MCF 10A (cell line): ENCODE measurements around the gene GRWD1. TPM values are rescaled to one million over a fixed set of nuclear protein-coding genes. Genes with fewer than 3 reads are reported as not detected.
A peak's percentile ranks its signal among the peaks of the same experiment; 100 is the strongest.

ENCODE experiments used
- BruUV-seq: library from RNA; stranded (reverse); fragments of 400-500 nt; replicated peaks from 2 replicates; lab custom pipeline; 2021; lab: Mats Ljungman, UMichigan
- CTCF ChIA-PET: fragments of 300-600 bp; sonication (Branson Sonifier 250); formaldehyde crosslinking; extraction: SDS; loops from one replicate; lab custom pipeline; 2021; ENCODE audit warnings: antibody characterized with exemption, inconsistent platforms; lab: Yijun Ruan, JAX
- POLR2A ChIA-PET: fragments of 300-600, 350-650 bp; sonication (Branson Sonifier 250); formaldehyde crosslinking; extraction: SDS; loops from one replicate; lab custom pipeline; 2020; ENCODE audit warnings: antibody characterized with exemption, inconsistent platforms; lab: Yijun Ruan, JAX
- DNase-seq: peaks from one replicate; pipeline ENCODE4 v3.0.0-alpha.2; 2018; ENCODE audit not compliant: unreplicated experiment
- H3K27ac Mint-ChIP-seq: one replicate; pipeline ENCODE4 v1.8.0; 2022; ENCODE audit warnings: mild to moderate bottlenecking, low read depth, mixed read lengths; ENCODE audit not compliant: unreplicated experiment
- H3K27me3 Mint-ChIP-seq: one replicate; pipeline ENCODE4 v1.8.0; 2022; ENCODE audit warnings: mixed read lengths; ENCODE audit not compliant: insufficient read depth, unreplicated experiment
- H3K36me3 Mint-ChIP-seq: one replicate; pipeline ENCODE4 v1.8.0; 2022; ENCODE audit warnings: mild to moderate bottlenecking, moderate library complexity, mixed read lengths; ENCODE audit not compliant: insufficient read depth, unreplicated experiment
- H3K4me1 Mint-ChIP-seq: one replicate; pipeline ENCODE4 v1.8.0; 2022; ENCODE audit warnings: mixed read lengths; ENCODE audit not compliant: insufficient read depth, unreplicated experiment
- H3K4me3 Mint-ChIP-seq: one replicate; pipeline ENCODE4 v1.8.0; 2022; ENCODE audit warnings: mild to moderate bottlenecking, moderate library complexity, mixed read lengths; ENCODE audit not compliant: unreplicated experiment
- H3K9me3 Mint-ChIP-seq: one replicate; pipeline ENCODE4 v1.8.0; 2022; ENCODE audit warnings: mixed read lengths; ENCODE audit not compliant: unreplicated experiment
- CTCF ChIP-seq: fragments of 200-600 bp; IDR thresholded peaks from one replicate; pipeline ENCODE4 v1.8.0; 2022; ENCODE audit warnings: antibody characterized with exemption, mild to moderate bottlenecking; ENCODE audit not compliant: unreplicated experiment
- intact Hi-C: fragments of 100-400 bp; cut with micrococcal nuclease; formaldehyde crosslinking; loops from 2 replicates; pipeline ENCODE4 v1.14.1; 2022
- total RNA-seq: library from RNA; stranded (reverse); gene quantifications from 2 replicates; pipeline ENCODE4 v1.2.3, GENCODE V29; 2022

The GRWD1 gene
- total RNA-seq, 1 experiment from 2014 or later: 55.8 TPM

DNA sequence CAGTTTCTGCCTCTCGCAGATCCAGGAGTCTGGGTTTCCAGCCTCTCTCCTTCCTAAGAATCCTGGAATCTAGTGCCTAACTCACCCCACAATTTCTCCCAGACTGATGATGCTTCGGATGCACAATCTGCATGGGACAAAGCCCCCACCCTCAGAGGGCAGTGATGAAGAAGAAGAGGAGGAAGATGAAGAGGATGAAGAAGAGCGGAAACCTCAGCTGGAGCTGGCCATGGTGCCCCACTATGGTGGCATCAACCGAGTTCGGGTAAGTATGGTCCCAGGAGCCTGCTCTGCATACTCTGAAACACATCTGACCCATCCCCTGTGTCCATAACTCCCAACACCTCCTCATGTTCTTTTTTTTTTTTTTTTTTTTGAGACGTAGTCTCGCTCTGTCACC lies 796 bp downstream of the GRWD1 start:
- TF ChIP-seq CTCF: no peak
- H3K4me1 Mint-ChIP-seq: peaks cover 23% of the 10 kb centered on the region
- POLR2A ChIA-PET: interaction anchor here (0.8 to 2.5 kb wide), 8 partner anchors 10 to 125 kb away, joined by 3 to 18 read pairs (median 5); partner anchors contain the start of genes SYNGR4 and TMEM143
- H3K27me3 Mint-ChIP-seq: no peaks in the 10 kb centered on the region
- no peak for DNase-seq
- peak overlapping the region; percentile 93 for H3K4me3 Mint-ChIP-seq
- BruUV-seq: no TSS peak
- CTCF ChIA-PET: interaction anchor here (0.6 to 0.7 kb wide), 4 partner anchors 40 to 259 kb away, joined by 3 to 5 read pairs (median 3); no protein-coding TSS in a partner anchor
- H3K27ac Mint-ChIP-seq: peak overlapping the region; percentile 94
- H3K9me3 Mint-ChIP-seq: no peaks in the 10 kb centered on the region
- H3K36me3 Mint-ChIP-seq: peaks cover 53% of the 10 kb centered on the region
- intact Hi-C loops: no loop called here

DNA sequence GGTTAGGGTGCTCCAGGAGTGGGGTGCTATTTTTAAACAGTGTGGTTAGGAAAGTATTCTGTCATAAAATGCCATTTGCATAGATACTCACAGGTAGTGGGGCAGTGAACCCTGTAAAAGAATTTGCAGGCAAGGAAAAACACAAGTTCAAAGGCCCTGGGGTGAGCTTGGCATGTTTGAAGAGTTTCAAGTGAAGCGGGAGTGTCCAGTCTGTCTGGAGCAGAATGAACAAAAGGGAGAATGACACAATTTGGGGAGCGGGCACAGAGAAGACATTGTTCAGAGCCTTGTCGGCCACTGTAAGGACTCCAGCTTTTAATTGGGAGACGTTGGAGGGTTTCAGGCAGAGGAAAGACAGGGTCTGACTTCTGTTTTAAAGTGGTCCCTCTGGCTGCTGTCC lies 2.8 kb downstream of the GRWD1 start:
- Mint-ChIP-seq H3K27me3 (no peaks in the 10 kb centered on the region), H3K4me1 (peaks cover 23% of the 10 kb centered on the region), H3K4me3 (no peak overlapping the region), H3K9me3 (no peaks in the 10 kb centered on the region), H3K27ac (peak overlapping the region; percentile 68), H3K36me3 (peaks cover 72% of the 10 kb centered on the region)
- no TSS peak for BruUV-seq
- DNase-seq: no peak
- ChIA-PET CTCF (interaction anchor here (0.8 to 1.2 kb wide), 4 partner anchors 18 to 129 kb away, joined by 3 to 4 read pairs (median 4); no protein-coding TSS in a partner anchor), POLR2A (interaction anchor here (0.6 to 1.2 kb wide), 3 partner anchors 16 to 19 kb away, joined by 3 read pairs; no protein-coding TSS in a partner anchor)
- no peak for TF ChIP-seq CTCF
- intact Hi-C loops: no loop called here

DNA sequence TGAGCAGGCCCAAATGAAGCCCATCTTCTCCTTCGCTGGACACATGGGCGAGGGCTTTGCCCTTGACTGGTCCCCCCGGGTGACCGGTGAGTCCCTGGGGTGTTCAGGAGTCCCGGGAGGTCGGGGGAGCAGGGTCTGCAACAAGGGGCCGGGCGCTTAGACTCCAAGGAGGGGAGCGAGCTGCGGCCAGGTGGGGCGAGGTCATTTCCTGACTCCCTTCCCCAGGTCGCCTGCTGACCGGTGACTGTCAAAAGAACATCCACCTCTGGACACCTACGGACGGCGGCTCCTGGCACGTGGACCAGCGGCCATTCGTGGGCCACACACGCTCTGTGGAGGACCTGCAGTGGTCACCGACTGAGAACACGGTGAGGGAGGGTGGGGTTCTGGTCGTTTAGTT lies 4.7 kb downstream of the GRWD1 start:
- DNase-seq: no peak
- ChIA-PET POLR2A (no interaction called here), CTCF (no interaction called here)
- H3K9me3 Mint-ChIP-seq: no peaks in the 10 kb centered on the region
- no peak overlapping the region for H3K27ac Mint-ChIP-seq
- peaks cover 78% of the 10 kb centered on the region for H3K36me3 Mint-ChIP-seq
- no peak for TF ChIP-seq CTCF
- no TSS peak for BruUV-seq
- intact Hi-C loops: no loop called here
- no peak overlapping the region for H3K4me3 Mint-ChIP-seq
- peaks cover 23% of the 10 kb centered on the region for H3K4me1 Mint-ChIP-seq
- no peaks in the 10 kb centered on the region for H3K27me3 Mint-ChIP-seq

- no peak for TF ChIP-seq CTCF
- Mint-ChIP-seq H3K27ac (no peak overlapping the region), H3K9me3 (no peaks in the 10 kb centered on the region), H3K4me3 (no peak overlapping the region), H3K4me1 (peaks cover 23% of the 10 kb centered on the region), H3K36me3 (peaks cover 78% of the 10 kb centered on the region), H3K27me3 (no peaks in the 10 kb centered on the region)
- DNase-seq: no peak
- CTCF ChIA-PET: no interaction called here
- POLR2A ChIA-PET: no interaction called here
- no TSS peak for BruUV-seq
- intact Hi-C loops: no loop called here
Measured at GRCh38 chr19:48450863-48451262, 5.1 kb downstream of the GRWD1 start.
